Measurements from ENCODE around the gene ETNK1.

DNA sequence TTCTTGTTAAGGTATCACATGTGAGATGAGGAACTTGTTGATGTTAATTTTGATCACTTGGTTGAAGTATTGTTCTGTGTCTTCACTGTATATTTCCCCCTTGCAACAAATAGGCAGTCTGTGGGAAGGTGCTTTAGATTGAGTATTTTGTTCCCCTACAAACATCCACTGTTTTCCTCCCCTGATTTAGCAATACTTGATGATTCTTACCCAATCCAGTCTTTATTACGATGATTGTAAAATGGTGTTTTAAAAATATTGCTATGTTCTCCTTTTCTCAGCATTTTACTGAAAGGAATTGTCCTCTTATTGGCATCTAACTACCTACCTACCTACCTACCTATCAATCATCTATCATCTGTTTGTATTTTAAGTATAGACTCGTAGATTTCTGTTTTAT lies 66.3 kb downstream of the ETNK1 start:
- TF ChIP-seq CTCF (IDR thresholded peaks at IDR 0.05; ENCODE audit: borderline replicate concordance, extremely low read depth, low read length, poor library complexity, severe bottlenecking) (no peak), EZH2 (IDR thresholded peaks at IDR 0.05; ENCODE audit: borderline replicate concordance, low read depth, low read length, severe bottlenecking) (no peak)

Measured in DND-41 (cell line).